ENCODE data around the gene SSH3. TPM values are rescaled to one million over a fixed set of nuclear protein-coding genes. Genes with fewer than 3 reads are reported as not detected.

SSH3 gene
- total RNA-seq, 1 donor from 2014 or later, result 3.3 TPM

DNA sequence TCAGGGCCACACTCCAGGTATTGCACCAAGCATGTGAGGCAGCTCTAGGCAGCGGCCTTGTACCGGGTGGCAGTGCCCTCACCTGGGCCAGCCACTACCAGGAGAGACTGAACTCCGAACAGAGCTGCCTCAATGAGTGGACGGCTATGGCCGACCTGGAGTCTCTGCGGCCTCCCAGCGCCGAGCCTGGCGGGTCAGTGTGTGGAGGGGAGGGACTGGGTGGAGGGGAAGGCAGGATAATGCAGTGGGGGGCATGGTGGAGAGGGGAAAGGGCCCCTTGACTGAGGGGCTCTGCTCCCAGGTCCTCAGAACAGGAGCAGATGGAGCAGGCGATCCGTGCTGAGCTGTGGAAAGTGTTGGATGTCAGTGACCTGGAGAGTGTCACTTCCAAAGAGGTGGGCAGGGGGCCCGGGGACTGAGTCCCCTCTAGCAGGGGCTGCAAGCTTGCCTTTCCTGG, 4.2 kb downstream of the SSH3 start:
- H3K4me1 Mint-ChIP-seq, result peaks cover 3% of the 10 kb centered on the region
- H3K27ac Mint-ChIP-seq (ENCODE audit: unreplicated experiment), result no peak overlapping the region
- TF ChIP-seq, protein P1, sequence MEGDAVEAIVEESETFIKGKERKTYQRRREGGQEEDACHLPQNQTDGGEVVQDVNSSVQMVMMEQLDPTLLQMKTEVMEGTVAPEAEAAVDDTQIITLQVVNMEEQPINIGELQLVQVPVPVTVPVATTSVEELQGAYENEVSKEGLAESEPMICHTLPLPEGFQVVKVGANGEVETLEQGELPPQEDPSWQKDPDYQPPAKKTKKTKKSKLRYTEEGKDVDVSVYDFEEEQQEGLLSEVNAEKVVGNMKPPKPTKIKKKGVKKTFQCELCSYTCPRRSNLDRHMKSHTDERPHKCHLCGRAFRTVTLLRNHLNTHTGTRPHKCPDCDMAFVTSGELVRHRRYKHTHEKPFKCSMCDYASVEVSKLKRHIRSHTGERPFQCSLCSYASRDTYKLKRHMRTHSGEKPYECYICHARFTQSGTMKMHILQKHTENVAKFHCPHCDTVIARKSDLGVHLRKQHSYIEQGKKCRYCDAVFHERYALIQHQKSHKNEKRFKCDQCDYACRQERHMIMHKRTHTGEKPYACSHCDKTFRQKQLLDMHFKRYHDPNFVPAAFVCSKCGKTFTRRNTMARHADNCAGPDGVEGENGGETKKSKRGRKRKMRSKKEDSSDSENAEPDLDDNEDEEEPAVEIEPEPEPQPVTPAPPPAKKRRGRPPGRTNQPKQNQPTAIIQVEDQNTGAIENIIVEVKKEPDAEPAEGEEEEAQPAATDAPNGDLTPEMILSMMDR (conservative IDR thresholded peaks at IDR 0.05), result no peak
- H3K27me3 Mint-ChIP-seq (ENCODE audit: low read depth), result peaks cover 16% of the 10 kb centered on the region
- no peak overlapping the region for H3K4me3 Mint-ChIP-seq
- no peaks in the 10 kb centered on the region for H3K9me3 Mint-ChIP-seq
- no peak for DNase-seq (ENCODE audit: low read depth, low spot score)
- H3K36me3 Mint-ChIP-seq (ENCODE audit: low read depth), result no peaks in the 10 kb centered on the region

DNA sequence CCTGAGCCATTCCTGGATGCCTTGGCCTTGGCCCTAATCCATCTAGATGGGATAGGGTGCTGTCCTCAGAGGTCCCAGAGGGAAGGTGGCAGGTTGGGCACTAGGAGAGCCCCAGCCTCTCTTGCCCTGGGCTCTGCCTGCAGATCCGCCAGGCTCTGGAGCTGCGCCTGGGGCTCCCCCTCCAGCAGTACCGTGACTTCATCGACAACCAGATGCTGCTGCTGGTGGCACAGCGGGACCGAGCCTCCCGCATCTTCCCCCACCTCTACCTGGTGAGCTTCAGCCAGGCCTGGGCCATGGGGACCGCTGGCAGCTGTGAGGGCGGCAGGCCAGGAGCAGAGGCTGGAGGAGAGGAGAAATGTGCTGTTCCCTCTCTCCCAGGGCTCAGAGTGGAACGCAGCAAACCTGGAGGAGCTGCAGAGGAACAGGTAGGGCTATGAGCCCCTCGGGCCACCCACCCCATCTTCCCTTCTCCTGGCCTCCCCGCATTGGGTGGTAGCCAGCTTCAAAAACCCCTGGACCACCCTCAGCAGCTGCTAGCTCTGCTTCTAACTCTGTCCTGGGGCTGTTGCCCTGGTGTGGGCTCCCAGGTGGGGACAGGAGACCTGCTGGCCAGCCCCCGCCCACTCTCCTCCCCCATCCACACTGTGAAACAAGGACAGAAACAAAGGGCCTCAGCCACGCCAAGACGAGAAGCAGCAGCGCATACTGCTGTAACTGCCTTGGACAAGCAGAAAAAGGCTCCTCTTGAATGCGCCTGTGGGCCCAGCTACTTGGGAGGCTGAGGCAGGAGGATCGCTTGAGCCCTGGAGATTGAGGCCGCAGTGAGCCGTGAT, 4.9 kb downstream of the SSH3 start:
- no peak overlapping the region for H3K4me3 Mint-ChIP-seq

DNA sequence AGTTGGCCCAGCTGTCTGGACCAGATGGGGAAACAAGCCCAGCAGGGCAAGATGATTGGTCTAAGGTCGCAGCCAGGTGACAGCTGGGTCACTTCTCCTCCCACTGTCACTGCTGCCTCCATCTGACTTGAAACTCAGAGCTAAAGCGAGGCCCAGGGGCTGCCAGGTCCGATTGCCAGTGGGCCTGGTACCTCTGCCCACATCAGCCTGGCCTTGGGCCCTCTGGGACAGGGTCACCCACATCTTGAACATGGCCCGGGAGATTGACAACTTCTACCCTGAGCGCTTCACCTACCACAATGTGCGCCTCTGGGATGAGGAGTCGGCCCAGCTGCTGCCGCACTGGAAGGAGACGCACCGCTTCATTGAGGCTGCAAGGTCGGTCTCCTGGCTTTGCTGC, 5.8 kb downstream of the SSH3 start:
- no peak overlapping the region for H3K27ac Mint-ChIP-seq (ENCODE audit: unreplicated experiment)
- TF ChIP-seq, protein P1 (conservative IDR thresholded peaks at IDR 0.05), result no peak

More for the DNA sequence above, 4.9 kb downstream of the SSH3 start:
- Mint-ChIP-seq H3K27ac (ENCODE audit: unreplicated experiment) (no peak overlapping the region), H3K36me3 (ENCODE audit: low read depth) (no peaks in the 10 kb centered on the region), H3K27me3 (ENCODE audit: low read depth) (peaks cover 13% of the 10 kb centered on the region), H3K9me3 (no peaks in the 10 kb centered on the region), H3K4me1 (no peaks in the 10 kb centered on the region)
- no peak for DNase-seq (ENCODE audit: low read depth, low spot score)
- TF ChIP-seq, protein P1 (conservative IDR thresholded peaks at IDR 0.05), result no peak

DNA sequence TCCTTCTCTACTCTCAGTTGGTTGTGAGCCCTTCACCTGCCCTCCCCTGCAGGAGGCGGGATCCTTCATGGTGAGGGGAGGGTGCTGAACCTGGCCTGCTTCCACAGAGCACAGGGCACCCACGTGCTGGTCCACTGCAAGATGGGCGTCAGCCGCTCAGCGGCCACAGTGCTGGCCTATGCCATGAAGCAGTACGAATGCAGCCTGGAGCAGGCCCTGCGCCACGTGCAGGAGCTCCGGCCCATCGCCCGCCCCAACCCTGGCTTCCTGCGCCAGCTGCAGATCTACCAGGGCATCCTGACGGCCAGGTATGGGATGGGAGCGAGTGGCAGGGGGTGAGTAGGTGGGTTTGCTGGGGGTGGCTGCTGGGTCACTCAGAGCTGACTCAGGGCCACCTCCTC, 6.3 kb downstream of the SSH3 start:
- Mint-ChIP-seq H3K27me3 (ENCODE audit: low read depth) (peaks cover 7% of the 10 kb centered on the region), H3K4me1 (peaks cover 4% of the 10 kb centered on the region), H3K9me3 (no peaks in the 10 kb centered on the region), H3K4me3 (no peak overlapping the region), H3K27ac (ENCODE audit: unreplicated experiment) (peak overlapping the region; percentile 50), H3K36me3 (ENCODE audit: low read depth) (no peaks in the 10 kb centered on the region)
- TF ChIP-seq, protein P1 (conservative IDR thresholded peaks at IDR 0.05), result no peak
- no peak for DNase-seq (ENCODE audit: low read depth, low spot score)

More for the DNA sequence above, 5.8 kb downstream of the SSH3 start:
- H3K4me1 Mint-ChIP-seq, result peaks cover 2% of the 10 kb centered on the region
- no peaks in the 10 kb centered on the region for H3K36me3 Mint-ChIP-seq (ENCODE audit: low read depth)
- no peaks in the 10 kb centered on the region for H3K9me3 Mint-ChIP-seq
- peaks cover 12% of the 10 kb centered on the region for H3K27me3 Mint-ChIP-seq (ENCODE audit: low read depth)
- DNase-seq (ENCODE audit: low read depth, low spot score), result no peak
- H3K4me3 Mint-ChIP-seq, result no peak overlapping the region

DNA sequence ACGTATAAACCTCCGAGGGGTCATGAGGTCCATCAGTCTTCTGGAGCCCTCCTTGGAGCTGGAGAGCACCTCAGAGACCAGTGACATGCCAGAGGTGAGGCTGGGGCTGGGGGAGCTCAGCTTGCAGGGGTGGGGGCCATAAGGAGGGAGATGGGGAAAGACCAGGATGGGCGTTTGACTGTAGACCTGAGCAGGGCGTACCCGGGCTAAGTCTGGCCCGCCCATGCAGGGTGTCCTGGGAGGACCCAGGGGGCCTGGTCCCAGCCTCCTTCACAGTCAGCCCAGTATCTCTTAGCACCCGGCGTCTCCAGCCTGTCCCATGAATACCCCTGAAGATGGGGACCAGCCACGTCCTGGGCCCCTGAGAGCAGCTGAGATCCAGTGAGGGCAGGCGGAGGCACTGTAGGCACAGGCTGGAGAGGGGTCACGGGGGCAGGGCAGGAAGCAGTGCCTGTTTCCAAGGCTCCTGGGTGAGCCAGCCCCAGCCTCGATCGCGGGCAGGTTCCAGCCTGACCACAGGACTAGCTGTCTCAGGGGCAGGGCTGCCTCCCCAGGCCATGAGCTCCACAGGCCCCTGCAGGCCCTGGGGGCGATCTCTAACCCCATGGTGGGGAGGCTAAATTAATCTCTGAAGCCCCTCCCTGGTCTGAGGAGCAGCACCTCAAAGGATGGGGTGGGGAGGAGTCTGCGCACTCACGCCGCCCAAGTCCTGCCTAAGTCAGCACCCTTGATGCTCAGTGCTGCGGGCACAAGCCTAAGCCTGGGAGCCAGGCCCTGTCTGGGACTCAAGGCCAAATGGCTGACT, 7.1 kb downstream of the SSH3 start:
- TF ChIP-seq, protein P1 (conservative IDR thresholded peaks at IDR 0.05), result no peak
- Mint-ChIP-seq H3K4me1 (peaks cover 9% of the 10 kb centered on the region), H3K9me3 (no peaks in the 10 kb centered on the region), H3K27me3 (ENCODE audit: low read depth) (peaks cover 2% of the 10 kb centered on the region), H3K4me3 (no peak overlapping the region), H3K27ac (ENCODE audit: unreplicated experiment) (no peak overlapping the region), H3K36me3 (ENCODE audit: low read depth) (no peaks in the 10 kb centered on the region)
- no peak for DNase-seq (ENCODE audit: low read depth, low spot score)

Measured in neural crest cell (in vitro differentiated cells).